T-helper 2 cell (primary cell): ENCODE data around the gene OTOP3.
A peak's percentile ranks its signal among the peaks of the same experiment; 100 is the strongest.

ENCODE experiments used
- DNase-seq, 5 experiments: peaks; one replicate each; pipeline versions ENCODE4 v3.0.0 to v3.0.0-alpha.2; 2012 to 2022

The OTOP3 gene

DNA sequence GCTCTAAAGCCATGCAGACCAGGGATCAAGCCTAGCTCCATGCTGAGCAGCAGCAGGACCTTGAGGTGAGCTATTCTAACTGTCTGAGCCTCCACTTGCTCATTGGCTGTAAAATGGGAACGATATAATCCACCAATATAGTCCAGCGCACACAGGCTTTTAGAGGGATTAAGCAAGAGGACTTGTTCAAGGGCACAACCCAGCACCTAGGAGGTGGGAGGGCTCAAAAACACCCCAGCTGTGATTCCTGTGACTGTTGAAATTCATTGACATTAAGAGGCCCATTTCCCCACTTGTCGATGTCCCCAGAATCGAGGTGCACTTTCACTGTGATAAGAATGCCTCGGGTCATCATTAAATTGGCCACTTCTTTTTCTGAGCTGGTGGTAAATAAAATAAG, 16.8 kb upstream of the OTOP3 start:
- DNase-seq, result no peak

DNA sequence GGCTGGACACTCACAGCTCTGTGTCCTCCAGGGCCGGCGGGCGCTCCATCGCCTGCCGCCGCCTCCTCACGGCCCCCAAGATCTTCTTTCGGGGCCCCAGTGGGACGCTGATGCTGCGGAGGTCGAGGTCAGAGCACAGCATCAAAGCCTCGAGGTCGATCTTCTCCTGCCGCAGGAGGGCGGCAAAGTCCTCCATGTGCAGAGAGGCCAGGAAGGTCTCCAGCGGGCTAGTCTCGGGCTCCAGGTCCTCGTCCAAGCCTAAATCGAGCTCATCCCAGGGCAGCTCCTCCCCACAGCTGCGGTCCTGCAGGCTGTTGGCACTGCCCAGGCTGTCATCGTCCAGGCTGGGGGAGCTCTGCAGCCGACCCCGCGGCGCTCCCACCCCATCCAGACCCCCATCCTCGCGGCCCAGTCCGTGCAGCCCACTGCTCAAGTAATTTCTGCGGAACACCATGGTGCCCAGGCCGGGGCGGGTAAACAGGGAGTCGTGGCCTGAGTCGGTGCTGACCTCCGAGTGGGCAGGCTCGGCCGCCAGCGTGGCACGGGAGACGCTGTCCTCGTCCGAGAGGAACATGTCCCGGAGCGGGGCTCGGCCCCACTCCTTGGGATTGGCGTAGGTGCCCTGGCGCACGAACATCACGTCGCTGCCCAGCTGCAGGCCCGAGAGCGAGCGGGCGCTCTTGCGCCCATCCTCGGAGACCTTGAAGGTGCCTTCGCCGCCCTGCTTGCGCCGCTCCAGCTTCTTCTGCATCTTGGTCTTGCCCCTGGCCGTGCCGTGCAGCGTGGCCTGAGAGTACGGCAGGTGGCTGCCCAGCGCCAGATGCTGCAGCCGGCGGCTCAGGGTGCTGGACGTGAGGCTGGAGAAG, 16.0 kb upstream of the OTOP3 start:
- peak in 1 of 5 experiments; percentile 17 for DNase-seq

DNA sequence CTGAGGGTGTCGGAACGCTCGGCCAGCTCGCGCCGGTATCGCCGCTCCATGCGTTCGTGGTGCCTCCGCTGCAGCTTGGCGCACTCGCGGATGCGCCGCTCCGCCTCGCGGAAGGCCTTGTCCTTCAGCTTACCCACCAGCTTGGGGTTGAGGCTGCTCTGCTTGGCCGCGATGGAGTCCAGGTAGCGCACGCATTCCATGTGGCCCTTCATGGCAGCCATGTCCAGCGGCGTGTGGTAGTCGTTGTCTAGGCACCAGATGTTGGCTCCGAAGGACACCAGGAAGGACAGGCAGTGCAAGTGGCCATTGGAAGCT, 15.4 kb upstream of the OTOP3 start:
- no peak for DNase-seq

DNA sequence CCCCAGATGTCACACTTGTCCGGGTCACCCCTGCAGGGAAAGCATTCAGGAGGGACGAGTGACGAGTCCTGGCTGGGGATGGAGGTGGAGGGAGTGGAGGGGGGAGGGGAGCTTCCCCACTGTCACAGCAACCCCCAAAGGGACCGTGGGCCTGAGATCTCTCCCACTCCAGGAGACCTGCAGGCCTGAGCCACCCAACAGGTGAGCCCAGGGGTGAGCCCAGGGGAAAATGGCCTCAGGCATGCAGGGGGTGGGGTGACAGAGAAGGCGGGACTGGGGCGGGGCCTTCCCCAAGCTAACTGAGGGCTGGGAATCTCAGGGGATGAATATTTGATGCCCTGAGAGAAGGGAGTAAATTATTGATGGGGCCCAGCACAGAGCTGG, 15.1 kb upstream of the OTOP3 start:
- DNase-seq, result no peak

DNA sequence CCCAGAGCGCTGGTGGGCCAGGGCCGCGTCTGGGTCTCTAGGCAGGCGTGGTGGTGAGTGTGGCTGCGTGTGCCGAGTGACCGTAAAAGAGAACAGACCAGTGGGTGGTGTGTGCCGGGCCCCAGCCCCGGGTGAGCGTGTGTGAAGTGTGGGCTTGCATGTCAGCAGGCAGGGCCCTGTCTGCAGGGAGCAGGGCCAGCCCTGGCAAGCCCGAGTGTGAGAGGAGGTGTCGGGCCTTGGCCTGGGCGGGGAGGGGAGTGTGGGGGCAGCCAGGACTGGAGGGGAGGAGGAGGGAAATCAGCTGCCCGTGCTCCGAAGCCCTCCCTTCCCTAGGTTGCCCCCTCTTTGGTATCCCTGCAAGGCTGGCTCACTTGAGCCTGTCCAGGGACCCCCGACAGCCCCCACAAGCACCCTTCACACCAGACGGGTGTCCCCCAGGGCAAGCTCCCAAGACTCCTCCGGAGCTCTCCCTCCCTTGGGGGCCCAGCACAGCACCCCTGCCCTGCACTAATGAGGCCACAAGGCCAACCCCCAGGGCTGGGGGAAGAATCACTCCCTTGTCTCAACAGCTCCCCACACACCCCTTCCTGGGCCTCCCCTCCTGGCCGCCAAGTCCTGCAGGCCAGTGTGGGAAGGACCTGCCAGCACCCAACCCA, 14.5 kb upstream of the OTOP3 start:
- no peak for DNase-seq

DNA sequence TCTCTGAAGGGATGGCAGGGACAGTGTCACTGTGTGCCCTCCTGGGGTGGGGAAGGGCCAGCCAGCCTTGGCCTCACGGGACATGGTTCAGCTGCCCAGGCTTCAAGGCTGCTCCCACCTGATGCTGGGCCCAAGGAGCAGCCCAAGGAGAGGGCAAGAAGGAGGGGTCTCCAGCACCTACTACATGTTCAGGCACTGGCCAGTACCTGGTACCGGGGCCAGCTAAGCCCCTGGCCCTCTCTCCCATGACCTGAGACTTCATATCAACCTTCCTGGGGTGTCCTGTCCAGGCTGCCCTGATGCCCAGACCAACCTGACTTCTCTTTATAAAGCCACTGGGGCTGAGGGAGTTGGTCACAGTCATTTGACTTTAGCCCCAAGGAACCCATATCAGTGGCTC, 13.9 kb upstream of the OTOP3 start:
- DNase-seq, result no peak

DNA sequence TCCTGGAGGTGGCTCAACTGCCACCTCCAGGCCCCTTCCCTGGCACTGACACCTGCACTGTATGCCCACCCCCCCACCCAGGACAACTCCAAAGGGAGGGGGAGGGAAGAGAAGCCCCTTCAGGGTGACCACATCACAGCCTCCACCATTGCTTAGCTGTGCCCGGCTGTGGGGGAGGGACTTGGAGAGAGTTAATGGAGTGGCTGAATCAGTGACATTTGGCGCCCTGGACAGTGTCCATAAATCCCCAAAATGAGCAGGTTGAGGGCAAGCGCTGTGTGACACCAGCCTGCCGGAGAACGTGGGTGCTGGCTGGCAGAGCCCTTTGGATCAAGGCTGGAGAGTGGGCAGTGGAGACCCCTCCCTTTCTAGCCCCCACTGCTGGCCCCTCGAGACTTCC, 13.5 kb upstream of the OTOP3 start:
- DNase-seq, result no peak

DNA sequence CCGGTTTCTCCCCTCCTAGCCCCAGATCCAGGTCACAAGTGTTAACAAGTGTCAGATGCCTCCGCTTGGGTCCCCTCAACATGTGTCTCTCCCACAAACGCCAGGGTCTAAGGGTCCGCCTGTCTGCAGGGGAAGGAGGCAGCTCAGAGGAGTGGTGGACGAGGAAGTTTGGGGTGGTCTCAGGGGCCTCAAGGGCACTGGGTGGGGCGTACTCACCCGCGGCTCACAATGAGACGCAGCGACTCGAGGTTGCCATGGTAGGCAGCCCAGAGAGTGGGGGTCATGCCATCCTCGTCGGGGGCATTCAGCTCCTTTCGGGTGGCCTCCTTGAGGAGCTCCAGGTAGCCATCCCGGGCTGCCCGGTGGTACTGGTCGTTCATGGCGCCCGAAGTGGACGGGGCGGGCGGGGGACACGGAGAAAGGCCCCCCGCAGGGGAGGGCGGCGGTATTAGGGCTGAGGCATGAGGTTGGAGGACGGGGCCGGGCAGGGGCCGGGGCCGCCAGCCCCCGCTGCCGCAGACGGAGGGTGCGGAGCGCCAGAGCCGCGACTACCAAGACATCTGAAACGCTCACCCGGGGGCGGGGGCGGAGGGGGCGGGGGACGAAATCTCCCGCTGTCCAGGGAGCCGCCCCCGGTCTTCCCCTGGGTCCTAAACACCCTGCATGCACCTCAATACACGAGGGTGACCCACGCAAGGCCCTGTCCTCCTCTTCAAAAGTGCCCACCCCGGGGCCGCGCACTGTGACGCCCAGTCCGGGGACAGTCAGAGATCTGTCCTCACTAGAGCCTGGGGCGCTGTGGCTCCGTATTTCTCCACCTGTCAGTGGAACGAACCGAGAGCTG, 12.8 kb upstream of the OTOP3 start, which contains the start of gene USH1G:
Gene USH1G, minus strand, starts transcription at position 562 of the 844 bp plus-strand sequence. Its CDS starts 182 bp downstream, at position 380.
- peak in 1 of 5 experiments; percentile 4 for DNase-seq

DNA sequence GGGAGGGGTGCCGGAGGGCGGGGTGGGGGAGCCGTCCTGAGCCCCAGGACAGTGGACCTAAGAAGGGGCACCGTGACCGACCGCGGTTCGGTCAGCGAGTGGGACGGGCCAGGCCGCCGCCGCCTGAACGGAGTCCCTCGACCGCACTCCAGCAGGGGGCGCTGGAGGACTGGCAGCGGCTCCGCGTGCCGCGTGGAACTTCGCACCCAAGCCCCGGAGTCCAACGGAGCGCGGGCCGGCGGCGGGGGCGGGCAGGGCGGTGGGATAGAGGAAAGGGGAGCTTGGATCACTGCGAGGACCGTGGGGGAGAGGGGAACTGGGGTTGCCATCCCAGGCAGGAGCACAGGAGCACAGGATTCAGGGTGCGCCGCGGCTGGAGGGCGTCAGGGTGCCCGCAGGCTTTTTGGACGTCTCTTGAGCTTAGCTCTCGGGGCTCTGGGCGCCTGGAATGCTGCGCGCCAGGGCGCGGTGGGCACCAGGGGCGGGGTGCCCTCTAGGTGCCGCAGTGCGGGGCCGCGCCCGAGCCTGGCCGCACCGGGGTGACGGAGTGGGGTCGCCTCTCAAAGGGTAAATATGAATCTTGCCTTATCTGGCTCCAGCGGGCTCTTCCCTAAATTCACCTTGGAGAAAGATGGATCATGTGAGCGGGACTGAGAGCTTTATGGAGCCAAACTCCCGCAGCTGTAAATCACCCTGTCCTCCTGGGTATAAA, 12.0 kb upstream of the OTOP3 start:
- DNase-seq, result peak; percentile 36 to 59 (median 57)

DNA sequence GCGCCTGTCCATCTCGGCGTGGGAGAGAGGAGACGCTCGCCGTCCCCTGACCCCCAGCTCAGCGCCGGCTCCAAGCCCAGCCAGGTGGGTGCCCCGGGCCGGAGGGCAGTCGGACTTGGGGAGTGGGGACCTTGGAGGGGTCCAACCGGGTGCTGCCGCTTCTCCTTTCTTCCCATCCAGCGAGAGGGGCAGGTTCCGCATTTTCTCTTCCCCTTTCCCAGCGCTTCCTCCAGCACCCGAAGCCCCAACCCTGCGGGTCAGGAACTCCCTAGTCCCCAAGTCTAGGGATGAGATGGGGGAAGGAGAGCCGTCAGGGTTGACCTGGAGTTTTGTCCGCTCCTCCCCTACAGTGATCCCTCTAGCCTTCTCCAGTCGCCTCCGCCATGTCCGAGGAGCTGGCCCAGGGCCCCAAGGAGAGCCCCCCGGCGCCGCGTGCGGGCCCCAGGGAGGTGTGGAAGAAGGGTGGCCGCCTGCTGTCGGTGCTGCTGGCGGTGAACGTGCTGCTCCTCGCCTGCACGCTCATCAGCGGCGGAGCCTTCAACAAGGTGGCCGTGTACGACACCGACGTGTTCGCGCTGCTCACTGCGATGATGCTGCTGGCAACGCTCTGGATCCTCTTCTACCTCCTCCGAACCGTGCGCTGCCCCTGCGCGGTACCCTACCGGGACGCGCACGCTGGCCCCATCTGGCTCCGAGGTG, 11.3 kb upstream of the OTOP3 start, which contains the start of gene OTOP2:
Gene OTOP2, plus strand, starts transcription at position 24 of the 699 bp plus-strand sequence. Its CDS starts 360 bp downstream, at position 384.
- peak in 1 of 5 experiments; percentile 29 for DNase-seq

DNA sequence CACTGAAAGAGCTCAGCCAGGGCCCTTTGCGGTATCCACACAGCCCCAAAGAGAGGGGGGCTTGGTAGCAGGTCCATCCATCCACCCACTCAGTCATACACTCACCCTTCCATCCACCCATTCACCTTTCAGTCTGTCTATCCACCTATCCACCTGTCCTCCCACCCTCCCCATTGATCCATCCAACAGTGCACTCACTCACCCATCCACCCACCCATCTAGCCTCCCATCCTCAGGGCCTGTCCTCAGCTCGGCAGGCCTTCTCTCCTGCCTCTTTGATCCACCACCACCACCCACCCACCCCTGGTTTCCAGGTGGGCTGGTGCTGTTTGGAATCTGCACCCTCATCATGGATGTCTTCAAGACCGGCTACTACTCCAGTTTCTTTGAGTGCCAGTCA, 10.5 kb upstream of the OTOP3 start:
- DNase-seq, result no peak

DNA sequence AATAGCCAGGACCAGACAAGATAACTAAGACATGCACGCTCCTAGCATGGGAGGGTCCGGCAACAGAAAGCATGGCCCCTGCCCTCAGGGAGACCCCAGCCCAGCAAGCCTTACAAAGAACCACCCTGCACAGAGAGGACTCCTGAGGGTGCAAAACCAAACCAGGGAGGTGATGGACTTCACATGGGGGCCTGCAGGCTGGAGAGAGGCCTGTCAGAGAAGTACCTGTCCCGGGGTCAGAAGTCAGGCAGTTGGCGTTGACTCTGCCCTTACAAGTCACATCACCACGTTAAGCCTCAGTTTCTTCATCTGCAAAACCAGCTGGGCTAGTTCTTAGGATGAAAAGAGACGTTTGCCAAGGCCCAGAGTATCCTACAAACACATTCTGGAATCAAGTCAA, 6.9 kb upstream of the OTOP3 start:
- no peak for DNase-seq

DNA sequence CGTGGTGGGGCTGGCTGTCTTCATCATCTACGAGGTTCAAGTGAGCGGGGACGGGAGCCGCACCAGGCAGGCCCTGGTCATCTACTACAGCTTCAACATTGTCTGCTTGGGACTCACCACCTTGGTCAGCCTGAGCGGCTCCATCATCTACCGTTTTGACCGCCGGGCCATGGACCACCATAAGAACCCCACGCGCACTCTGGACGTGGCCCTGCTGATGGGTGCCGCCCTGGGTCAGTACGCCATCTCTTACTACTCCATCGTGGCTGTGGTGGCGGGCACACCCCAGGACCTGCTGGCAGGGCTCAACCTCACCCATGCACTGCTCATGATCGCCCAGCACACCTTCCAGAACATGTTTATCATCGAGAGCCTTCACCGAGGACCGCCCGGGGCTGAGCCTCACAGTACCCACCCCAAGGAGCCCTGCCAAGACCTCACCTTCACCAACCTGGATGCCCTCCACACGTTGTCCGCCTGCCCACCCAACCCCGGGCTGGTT, 5.1 kb upstream of the OTOP3 start:
- DNase-seq, result no peak

DNA sequence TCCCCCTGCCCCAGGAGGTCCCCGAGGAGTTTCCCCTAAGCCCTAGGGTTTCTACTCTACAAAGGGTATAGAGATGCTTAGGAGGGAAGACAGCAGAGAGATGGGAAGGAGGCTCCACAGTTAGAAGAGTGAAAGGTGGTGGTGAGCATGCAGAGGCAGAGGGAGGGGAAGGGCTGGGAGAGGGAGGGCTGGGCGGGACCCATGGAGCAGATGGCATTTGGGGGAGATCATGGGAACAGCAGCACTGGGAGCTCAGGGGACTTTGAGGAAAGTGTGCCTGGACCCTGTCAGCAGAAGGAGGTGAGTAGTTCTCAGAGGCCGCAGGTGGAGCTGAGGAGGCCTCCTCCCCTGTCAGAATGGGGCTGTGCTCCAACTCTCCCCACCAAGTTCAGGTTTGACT, 650 bp upstream of the OTOP3 start:
- no peak for DNase-seq

DNA sequence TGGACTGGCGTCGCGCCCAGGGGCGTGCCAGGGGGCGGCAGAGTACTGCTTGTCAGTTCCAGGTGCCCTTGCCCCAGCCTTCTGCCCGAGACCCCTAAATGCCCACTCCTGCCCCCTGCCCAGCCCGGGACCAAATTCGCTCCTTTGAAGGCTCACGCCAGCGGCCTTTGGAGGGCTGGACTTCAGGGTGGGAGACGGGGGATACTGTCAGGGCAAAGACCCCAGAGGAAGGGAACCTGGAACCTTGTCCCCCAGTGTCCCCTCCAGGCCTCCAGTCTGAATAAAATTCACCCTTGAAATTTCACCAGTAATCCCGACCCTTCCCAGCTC, 737 bp downstream of the OTOP3 start:
- DNase-seq, result no peak

DNA sequence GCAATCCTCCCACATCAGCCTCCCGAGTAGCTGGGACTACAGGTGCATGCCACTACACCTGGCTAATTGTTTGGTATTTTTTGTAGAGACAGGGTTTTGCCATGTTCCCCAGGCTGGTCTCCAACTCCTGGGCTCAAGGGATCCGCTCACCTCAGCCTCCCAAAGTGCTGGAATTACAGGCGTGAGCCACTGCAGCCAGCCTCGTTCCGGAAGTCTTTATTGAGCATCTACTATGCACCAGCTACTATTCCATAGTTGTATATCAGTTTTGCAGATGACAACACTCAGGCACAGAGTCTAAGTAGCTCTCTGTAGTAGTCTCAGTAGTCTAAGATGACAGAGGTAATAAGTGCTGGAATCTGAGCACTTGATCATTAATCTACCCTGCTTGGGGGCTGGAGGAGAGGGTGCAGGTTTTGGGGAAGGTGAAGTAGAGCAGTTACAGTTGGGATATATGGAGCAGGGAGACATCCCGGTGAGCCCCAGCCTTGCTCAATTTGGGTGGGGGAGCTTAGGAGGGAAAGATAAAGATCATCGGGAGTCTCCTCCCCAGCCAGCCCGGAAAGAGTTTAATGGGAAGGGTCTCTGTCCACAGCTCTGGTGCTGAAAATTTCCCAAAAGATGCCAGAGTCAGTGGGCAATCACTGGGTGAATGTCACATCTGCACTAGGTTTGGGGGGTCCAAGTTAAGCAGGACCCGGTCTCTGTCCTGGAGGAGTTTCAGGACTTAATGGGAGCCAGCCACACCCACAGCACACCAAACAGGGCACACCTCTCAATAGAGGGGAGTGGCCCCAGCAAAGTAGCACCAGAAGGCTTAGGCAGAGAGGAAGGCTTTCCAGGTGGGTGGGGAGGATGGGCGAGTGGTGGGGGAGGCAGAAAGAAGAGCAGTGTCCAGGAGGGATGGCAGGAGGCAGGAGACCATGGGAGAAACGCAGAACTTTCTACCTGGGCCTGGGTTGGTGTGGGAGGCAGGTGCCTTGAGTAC, 1.7 kb downstream of the OTOP3 start:
- no peak for DNase-seq

DNA sequence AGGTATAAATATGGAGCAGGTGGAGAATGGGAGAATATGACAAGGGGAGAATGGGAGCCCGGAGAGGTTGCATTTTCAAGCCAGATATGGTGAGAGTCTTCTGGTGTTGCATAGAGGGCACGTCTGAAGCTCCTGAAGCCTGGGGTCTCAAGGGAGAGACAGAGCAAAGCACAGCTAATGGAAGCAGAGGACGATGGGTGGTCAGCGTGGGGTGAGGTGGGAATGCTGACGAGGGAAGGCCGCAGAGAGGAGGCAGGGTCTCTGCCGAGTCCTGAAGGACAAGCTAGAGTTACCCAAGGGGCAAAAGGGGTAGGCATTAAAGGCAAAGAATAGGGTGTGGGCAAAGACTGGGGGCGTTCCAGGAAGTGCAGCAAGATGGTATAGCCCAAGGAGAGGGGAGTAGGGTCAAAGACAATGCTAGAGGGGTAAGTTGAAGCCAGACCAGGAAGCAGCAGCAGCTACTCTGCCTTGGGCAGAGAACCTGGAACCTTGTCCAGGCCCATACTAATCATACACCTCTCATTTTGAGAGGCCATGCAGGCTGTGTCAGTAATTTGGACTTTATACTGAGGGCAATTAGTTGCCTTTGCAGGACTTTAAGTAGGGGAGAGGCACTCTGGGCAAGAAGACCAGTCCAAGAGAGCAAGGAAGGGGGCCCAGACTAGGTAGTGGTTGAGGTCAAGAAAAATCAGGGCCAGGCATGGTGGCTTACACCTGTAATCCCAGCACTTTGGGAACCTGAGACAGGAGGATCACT, 2.7 kb downstream of the OTOP3 start:
- DNase-seq, result no peak

DNA sequence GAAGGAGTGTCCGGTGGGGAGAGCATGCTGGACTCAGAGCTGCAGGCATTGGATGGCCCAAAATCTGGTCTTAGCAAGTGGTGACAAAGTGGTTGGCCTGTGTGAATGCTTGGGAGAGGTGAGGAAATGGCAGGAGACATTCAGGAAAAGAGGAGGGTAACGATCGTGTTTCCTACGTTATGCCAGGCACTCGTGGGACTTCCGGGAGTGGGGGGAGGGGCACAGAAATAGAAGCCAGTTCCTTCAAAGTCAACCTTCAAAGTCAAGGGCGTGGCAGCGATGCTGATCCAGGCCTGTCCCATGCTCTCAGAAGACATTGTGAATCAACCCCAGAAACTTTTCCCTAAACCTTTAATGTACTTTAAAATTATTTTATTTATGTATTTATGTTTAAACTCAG, 3.8 kb downstream of the OTOP3 start:
- DNase-seq, result no peak

DNA sequence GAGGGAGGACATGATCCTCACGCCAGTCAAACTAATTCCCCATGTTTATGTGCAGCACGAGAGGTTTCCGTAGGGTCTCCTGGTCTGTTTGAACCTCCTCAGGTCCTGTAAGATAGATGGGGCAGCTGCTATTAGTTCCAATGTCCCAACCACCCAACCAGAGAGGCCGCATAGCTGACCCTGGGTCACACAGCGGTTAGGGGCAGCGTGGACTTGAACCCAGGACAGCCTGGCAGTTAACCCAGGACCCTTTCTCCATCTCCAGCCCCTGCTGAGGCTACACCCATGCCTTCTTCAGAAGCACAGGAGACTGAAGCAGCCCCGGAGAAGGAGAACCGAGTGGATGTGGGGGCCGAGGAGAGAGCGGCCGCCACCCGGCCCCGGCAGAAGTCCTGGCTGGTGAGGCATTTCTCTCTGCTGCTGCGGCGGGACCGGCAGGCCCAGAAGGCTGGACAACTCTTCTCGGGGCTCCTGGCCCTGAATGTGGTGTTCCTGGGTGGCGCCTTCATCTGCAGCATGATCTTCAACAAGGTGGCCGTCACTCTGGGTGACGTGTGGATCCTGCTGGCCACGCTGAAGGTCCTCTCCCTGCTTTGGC, 5.5 kb downstream of the OTOP3 start:
- no peak for DNase-seq
